Smooth muscle cell of the brain vasculature (primary cell): ENCODE results near the gene ZFHX3.

Source experiments
- DNase-seq: peaks from one replicate; pipeline ENCODE4 v3.0.0-alpha.2; 2012; ENCODE audit warnings: low read depth, low spot score

ZFHX3 gene

GRCh38 chr16:73037845-73038570, 9.9 kb downstream of the ZFHX3 start:
- no peak for DNase-seq

DNA sequence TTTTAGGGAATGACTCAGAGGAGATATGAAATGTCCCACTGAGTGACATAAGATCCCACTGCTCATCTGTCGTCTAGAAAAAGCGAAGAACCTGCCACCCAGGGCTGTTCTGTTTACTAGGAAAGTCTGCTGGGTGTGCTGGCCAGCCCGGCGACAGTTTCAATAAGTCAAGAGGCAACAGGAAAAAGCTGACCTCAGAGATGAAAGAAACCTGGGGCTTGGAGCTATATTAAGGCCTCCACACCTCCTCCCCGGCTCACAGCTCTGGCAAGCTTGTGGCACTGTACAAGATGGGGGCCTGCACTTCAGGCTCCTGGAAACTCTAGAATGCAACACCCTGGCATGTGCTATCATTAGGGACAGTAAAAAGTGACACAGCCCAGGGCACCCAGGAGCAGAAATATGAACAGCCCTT, 10.6 kb downstream of the ZFHX3 start:
- DNase-seq = no peak

DNA sequence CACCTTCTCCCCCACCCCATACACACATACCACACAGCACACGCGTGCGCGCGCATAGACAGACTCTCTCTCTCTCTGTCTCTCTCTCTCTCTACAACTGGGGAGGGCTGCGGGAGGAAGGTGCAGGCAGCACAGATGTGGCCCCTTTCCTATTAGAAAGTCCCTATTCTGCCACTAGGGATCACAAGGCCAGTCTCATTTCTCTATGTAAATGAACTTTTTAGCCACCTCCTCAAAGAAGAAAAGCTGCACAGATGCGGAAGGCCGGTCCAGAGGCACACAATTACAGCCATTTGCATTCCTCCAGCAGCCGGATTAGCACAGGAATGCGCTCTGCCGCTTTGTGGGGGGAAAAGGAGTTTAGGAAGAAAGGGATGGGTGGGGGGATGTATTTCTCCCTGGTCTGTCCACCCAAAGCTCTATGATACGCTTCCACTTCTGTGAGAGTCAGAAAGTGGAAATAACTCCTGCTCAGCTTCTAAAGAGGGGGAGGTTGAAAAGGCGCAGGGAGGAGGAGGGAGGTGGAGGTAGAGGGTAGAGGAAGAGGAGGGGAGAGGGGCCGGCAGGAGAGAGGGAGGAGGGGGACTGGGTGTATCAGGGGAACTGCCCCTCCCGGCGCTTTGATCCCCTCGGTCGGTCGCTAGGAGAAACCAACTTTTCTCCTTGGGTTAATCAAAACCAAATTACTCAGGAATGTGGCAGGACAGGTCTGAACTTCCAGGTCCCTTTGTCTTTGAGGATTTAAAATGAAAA, 11.7 kb downstream of the ZFHX3 start:
- no peak for DNase-seq

GRCh38 chr16:73034374-73034773, 13.6 kb downstream of the ZFHX3 start:
- no peak for DNase-seq

GRCh38 chr16:73033271-73033998, 14.5 kb downstream of the ZFHX3 start:
- DNase-seq = no peak

DNA sequence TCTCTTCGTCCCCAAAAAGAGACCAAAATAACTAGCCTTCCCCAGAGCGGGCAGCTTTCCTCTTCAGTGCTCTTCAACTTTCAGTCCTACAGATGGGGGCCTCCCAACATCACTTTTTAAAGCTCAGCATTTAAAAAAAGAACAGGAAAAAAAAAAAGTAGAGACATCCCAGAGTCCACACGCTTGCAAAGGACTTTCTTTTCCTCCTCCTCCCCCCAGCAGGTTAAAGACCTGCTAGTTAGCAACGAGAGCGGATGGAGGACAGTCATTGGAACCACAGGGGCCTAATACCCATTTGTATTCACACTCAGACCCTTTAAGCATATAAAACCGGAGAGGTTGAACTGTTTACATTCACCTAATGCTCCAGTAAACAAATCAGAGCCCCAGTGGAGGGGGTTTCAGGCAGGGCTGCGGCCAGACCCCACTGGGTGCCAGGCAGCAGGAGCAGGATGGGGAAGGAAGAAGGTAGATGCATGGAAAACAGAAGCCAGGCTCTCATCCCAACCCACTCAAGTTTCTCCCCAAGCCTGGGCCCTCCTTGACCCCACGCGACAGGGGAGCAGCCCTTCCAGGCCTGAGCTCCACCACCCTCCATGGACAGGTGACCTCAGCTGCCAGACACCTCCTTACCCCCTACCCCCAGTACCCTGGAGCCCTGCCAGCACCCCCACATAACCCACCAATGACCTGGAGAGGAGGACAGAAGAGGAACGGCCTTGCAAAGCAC, 15.2 kb downstream of the ZFHX3 start:
- DNase-seq = no peak

DNA sequence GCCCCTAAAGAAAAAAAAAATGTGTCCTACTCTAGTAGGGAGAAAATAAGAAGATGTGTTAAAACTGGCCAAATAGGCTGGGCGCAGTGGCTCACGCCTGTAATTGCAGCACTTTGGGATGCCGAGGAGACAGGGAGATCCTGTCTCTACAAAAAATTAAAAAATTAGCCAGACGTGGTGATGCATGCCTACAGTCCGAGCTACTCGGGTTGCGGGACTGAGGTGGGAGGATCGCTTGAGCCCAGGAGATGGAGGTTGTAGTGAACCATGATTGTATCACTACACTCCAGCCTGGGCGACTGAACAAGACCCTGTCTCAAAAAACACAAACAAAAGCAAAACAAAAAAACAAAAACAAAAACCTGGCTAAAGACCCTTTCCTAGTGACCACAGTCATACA, 15.9 kb downstream of the ZFHX3 start:
- DNase-seq = no peak

- no peak for DNase-seq
Measured at GRCh38 chr16:73031155-73031866, 16.6 kb downstream of the ZFHX3 start.

- DNase-seq = no peak
Measured at GRCh38 chr16:73028721-73029361, 19.1 kb downstream of the ZFHX3 start.

- no peak for DNase-seq
Measured at GRCh38 chr16:73028263-73028662, 19.7 kb downstream of the ZFHX3 start.

- no peak for DNase-seq
Measured at GRCh38 chr16:73027685-73028111, 20.2 kb downstream of the ZFHX3 start.

DNA sequence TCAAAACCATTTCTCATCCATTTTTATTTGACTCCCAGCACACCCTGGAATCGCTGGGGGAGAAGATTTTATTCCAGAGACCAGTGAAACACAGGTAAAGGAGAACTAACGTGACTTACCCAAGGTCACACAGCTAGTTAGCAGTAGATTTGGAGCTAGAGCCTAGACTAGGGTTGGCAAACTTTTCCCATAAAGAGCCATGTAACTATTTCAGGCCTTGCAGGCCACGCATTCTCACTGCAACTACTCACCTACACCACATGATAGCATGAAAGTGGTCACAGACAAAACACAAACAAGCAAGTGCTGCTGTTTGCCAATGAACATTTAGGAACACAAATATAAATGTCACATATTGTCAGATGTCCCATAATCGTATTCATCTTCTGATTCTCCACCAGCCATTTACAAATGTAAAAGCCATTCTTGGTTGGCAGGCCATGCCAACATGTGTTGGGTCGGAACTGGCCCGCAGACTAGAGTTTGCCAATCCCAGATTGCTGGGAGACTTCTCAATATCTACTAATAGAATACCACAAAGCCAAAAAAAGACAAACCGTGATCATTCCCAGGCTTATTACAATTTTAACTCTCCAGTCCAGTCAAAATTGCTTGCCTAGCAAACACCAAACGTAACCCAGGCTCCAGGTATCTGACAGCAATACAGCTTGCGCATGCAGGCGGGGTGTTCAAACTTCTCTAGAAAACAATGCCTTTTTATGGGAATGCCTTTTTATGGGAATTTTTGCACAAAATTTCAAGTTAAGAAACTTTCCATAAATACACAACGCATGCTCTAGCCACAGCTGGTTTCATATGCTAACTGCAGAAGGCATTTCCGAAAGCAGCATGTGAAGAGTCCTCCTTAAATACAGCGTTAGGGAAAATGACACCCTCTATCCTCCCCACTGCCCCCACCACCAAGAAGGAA, 20.9 kb downstream of the ZFHX3 start:
- no peak for DNase-seq

DNA sequence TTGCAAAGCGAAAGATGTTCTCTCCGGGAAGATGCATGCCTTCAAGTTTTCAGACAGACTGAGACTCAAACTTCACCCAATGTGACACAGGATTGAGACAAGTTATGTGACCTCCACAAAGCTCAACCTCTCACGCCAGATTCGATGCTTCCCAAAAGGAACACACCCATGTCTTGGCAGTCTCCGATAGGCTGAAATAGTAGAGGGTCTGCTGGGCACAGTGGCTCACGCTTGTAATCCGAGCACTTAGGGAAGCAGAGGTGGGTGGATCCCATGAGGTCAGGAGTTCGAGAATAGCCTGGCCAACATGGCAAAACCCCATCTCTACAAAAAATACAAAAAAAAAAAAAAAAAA, 22.1 kb downstream of the ZFHX3 start:
- DNase-seq = no peak

GRCh38 chr16:73025151-73025855, 22.6 kb downstream of the ZFHX3 start:
- no peak for DNase-seq

- no peak for DNase-seq
Measured at GRCh38 chr16:73024571-73025105, 23.3 kb downstream of the ZFHX3 start.

DNA sequence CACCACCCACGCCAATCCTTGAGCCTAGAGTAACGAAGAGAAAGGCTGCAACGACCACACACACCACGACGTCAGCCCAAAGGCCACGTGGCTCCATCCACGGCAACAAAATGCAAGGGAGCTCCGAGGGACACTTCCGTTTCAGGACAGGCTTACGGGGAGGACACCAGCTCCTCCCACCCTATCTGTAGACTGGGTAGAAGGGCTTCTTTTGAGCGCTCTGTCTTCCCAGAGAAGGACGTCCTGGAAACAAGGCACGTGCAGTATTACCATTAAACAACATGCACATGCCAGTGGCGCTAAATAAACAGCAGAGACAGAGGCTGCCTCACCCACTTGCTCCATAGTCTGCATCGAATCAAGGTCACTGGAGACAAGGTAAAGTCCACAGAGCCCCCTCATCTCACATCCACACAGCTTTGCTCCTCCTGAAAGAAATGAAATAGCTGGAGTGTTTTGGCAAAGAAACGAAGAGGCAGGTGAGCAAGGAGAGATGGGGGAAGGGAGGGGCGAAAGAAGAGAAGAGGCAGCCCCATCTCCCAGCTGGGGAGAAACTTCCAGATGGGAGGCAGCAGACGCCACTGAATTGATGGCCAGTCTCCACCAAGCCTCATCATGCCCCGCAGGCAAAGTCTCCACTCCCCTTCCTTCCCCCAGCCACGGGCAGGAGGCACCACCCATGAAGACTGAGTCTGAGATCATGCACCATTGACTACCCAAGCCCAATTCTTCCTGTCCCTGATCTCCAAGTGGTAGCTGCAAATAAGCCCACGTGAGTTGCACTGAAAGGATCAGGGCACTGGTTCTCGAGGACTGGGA, 24.0 kb downstream of the ZFHX3 start:
- no peak for DNase-seq

GRCh38 chr16:73023320-73023719, 24.6 kb downstream of the ZFHX3 start:
- DNase-seq = no peak

- DNase-seq = no peak
Measured at GRCh38 chr16:73022534-73022933, 25.4 kb downstream of the ZFHX3 start.
